Measurements from ENCODE around the gene ARL2BP. TPM values are rescaled to one million over a fixed set of nuclear protein-coding genes. Genes with fewer than 3 reads are reported as not detected.

Gene ARL2BP
- total and polyA plus RNA-seq, 4 donors = 13.4 to 33.6 (median 19.2) TPM

DNA sequence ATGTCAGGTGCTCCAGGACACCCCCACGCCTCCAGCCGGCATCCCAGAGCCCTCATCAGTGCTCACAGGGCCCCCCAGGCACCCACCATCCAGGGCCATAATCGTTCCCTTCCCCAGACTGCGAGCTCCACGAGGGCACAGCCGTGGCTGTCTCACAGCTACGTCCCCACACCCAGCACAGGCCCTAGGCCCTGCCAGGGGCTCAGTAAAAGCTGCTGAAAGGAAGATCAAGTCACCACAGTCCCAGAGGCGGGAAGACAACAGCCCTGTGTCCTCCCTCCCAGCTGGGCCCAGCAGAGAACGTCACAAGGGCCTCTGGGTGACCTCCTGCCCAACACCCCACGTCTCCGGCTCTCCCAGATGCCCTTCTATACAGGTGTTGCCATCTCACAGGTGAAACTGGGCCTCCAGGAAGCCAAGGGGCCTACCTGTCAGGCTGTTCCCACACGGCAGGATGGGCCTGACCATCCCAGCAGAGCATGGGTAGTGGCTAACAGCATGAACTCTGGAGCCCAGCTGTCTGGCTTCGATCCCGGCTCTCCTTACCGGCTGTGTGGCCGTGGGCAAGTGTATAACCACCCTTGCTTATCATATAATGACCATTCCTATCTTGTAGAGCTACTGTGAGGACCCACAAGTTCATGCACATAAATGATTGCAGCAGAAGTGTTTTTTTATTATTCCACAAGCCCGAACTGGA, 17.9 kb downstream of the ARL2BP start:
- Histone ChIP-seq H3K27me3 (ENCODE audit: control insufficient read depth in 4 of 4, insufficient read depth in 4 of 4, low read length in 3 of 4) (no peaks in the 10 kb centered on the region), H3K4me3 (ENCODE audit: low read depth in 1 of 3, low read length in 3 of 3) (no peak overlapping the region), H3K9ac (ENCODE audit: low read depth in 1 of 2, low read length in 2 of 2) (no peak overlapping the region), H3K9me3 (ENCODE audit: control insufficient read depth in 4 of 4, low read length in 3 of 4) (no peaks in the 10 kb centered on the region), H3K27ac (ENCODE audit: low read depth in 1 of 2, low read length in 2 of 2) (no peak overlapping the region), H3K36me3 (ENCODE audit: control insufficient read depth in 4 of 4, insufficient read depth in 3 of 4, low read depth in 1 of 4, low read length in 3 of 4) (no peaks in the 10 kb centered on the region), H3K4me1 (ENCODE audit: control insufficient read depth in 4 of 4, insufficient read depth in 4 of 4, low read length in 3 of 4) (peaks cover 0 to 4% (median 0%) of the 10 kb centered on the region in 4 donors)
- WGBS = 89% methylated on average over 17 of the region's 17 CpGs
- no peak for DNase-seq (ENCODE audit: low spot score)
- TF ChIP-seq SP1 (IDR thresholded peaks at IDR 0.05) (no peak), FOXA1 (IDR thresholded peaks at IDR 0.05) (no peak), JUND (IDR thresholded peaks at IDR 0.05) (no peak)
- TF ChIP-seq, protein P1, sequence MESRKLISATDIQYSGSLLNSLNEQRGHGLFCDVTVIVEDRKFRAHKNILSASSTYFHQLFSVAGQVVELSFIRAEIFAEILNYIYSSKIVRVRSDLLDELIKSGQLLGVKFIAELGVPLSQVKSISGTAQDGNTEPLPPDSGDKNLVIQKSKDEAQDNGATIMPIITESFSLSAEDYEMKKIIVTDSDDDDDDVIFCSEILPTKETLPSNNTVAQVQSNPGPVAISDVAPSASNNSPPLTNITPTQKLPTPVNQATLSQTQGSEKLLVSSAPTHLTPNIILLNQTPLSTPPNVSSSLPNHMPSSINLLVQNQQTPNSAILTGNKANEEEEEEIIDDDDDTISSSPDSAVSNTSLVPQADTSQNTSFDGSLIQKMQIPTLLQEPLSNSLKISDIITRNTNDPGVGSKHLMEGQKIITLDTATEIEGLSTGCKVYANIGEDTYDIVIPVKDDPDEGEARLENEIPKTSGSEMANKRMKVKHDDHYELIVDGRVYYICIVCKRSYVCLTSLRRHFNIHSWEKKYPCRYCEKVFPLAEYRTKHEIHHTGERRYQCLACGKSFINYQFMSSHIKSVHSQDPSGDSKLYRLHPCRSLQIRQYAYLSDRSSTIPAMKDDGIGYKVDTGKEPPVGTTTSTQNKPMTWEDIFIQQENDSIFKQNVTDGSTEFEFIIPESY (IDR thresholded peaks at IDR 0.05) = no peak
- TF ChIP-seq, protein P2, sequence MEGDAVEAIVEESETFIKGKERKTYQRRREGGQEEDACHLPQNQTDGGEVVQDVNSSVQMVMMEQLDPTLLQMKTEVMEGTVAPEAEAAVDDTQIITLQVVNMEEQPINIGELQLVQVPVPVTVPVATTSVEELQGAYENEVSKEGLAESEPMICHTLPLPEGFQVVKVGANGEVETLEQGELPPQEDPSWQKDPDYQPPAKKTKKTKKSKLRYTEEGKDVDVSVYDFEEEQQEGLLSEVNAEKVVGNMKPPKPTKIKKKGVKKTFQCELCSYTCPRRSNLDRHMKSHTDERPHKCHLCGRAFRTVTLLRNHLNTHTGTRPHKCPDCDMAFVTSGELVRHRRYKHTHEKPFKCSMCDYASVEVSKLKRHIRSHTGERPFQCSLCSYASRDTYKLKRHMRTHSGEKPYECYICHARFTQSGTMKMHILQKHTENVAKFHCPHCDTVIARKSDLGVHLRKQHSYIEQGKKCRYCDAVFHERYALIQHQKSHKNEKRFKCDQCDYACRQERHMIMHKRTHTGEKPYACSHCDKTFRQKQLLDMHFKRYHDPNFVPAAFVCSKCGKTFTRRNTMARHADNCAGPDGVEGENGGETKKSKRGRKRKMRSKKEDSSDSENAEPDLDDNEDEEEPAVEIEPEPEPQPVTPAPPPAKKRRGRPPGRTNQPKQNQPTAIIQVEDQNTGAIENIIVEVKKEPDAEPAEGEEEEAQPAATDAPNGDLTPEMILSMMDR (IDR thresholded peaks at IDR 0.05; ENCODE audit: low read depth, low read length, missing input control) = no peak

DNA sequence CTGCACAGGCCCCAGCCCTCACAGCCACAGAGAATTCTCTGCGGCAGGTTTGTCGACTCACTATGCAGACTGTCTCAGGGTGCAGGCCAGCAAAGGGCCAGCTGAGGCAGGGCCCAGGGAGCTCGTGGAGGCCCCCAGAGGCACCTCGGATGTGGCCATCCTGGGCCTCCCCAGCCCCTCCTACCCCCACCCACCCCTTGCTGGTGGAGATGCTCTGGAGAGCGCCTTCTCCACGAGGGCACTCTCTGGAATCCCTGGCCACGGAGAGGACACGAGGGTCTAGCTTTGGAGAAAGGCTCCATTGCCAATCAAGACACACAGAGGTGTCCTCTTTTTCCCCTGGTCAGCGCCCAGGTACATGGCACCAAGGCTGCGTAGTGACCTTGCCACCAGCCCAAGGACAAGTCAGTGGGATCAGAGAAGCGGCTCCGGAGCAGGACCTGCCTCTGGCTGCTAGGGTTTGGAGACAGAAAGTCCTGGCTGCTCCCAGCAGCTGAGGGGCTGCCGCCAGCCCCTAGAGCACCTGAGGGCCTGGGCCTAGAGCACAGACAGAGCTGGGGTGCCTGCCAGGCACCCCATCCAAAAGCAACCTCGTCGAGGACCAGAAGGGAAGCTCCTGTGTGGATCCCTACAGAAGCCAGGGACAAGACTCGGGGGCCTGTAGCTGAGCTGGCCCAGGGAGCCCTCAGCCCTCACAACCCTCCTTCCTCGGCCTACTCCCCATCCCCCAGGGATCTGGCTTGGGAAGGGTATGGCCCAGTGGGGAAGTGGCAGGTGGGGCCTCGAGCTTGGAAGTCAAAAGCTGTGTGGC, 18.7 kb downstream of the ARL2BP start:
- H3K27me3 ChIP-seq (ENCODE audit: control insufficient read depth in 4 of 4, insufficient read depth in 4 of 4, low read length in 3 of 4) = no peaks in the 10 kb centered on the region
- H3K27ac ChIP-seq (ENCODE audit: low read depth in 1 of 2, low read length in 2 of 2) = no peak overlapping the region
- no peaks in the 10 kb centered on the region for H3K9me3 ChIP-seq (ENCODE audit: control insufficient read depth in 4 of 4, low read length in 3 of 4)
- DNase-seq (ENCODE audit: low spot score) = no peak
- H3K36me3 ChIP-seq (ENCODE audit: control insufficient read depth in 4 of 4, insufficient read depth in 3 of 4, low read depth in 1 of 4, low read length in 3 of 4) = no peaks in the 10 kb centered on the region
- H3K4me3 ChIP-seq (ENCODE audit: low read depth in 1 of 3, low read length in 3 of 3) = no peak overlapping the region
- TF ChIP-seq, protein P2 (IDR thresholded peaks at IDR 0.05; ENCODE audit: low read depth, low read length, missing input control) = no peak
- 92% methylated on average over 18 of the region's 18 CpGs for WGBS
- H3K9ac ChIP-seq (ENCODE audit: low read depth in 1 of 2, low read length in 2 of 2) = no peak overlapping the region
- H3K4me1 ChIP-seq (ENCODE audit: control insufficient read depth in 4 of 4, insufficient read depth in 4 of 4, low read length in 3 of 4) = peaks cover 0 to 4% (median 0%) of the 10 kb centered on the region in 4 donors

DNA sequence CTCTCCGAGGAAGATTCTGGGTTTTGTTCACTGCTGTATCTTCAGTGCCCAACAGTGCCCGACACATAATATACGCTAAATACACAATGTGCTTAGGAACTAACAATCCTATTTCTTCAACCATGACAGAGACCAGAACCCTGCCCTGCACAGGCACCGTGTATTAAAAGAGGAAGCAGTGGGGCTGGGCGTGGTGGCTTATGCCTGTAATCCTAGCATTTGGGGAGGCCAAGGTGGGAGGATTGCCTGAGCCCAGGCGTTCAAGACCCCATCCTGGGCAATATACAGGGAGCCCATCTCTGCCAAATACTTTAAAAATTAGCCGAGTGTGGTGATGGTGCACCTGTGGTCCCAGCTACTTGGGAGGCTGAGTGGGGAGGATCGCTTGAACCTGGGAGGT, 19.3 kb downstream of the ARL2BP start:
- no peak for DNase-seq (ENCODE audit: low spot score)
- H3K9ac ChIP-seq (ENCODE audit: low read depth in 1 of 2, low read length in 2 of 2) = no peak overlapping the region
- no peaks in the 10 kb centered on the region for H3K27me3 ChIP-seq (ENCODE audit: control insufficient read depth in 4 of 4, insufficient read depth in 4 of 4, low read length in 3 of 4)
- no peaks in the 10 kb centered on the region for H3K9me3 ChIP-seq (ENCODE audit: control insufficient read depth in 4 of 4, low read length in 3 of 4)
- H3K27ac ChIP-seq (ENCODE audit: low read depth in 1 of 2, low read length in 2 of 2) = no peak overlapping the region
- WGBS = 91% methylated on average over 8 of the region's 8 CpGs
- H3K4me3 ChIP-seq (ENCODE audit: low read depth in 1 of 3, low read length in 3 of 3) = no peak overlapping the region
- peaks cover 0 to 4% (median 0%) of the 10 kb centered on the region in 4 donors for H3K4me1 ChIP-seq (ENCODE audit: control insufficient read depth in 4 of 4, insufficient read depth in 4 of 4, low read length in 3 of 4)
- H3K36me3 ChIP-seq (ENCODE audit: control insufficient read depth in 4 of 4, insufficient read depth in 3 of 4, low read depth in 1 of 4, low read length in 3 of 4) = no peaks in the 10 kb centered on the region
- TF ChIP-seq, protein P2 (IDR thresholded peaks at IDR 0.05; ENCODE audit: low read depth, low read length, missing input control) = no peak
- TF ChIP-seq, protein P1 (IDR thresholded peaks at IDR 0.05) = no peak
- TF ChIP-seq TAF1 (conservative IDR thresholded peaks at IDR 0.05) = no peak
- no peak for TF ChIP-seq FOXA1 (IDR thresholded peaks at IDR 0.05)
- TF ChIP-seq HNF4A (conservative IDR thresholded peaks at IDR 0.05) = no peak
- TF ChIP-seq FOXA2 (IDR thresholded peaks at IDR 0.05) = no peak
- TF ChIP-seq, protein P3, sequence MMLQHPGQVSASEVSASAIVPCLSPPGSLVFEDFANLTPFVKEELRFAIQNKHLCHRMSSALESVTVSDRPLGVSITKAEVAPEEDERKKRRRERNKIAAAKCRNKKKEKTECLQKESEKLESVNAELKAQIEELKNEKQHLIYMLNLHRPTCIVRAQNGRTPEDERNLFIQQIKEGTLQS (IDR thresholded peaks at IDR 0.05) = no peak
